ENCODE measurements around the gene CACNG6.

CACNG6 gene

GRCh38 chr19:54023191-54023590 lies 31.8 kb downstream of the CACNG6 start:
- H3K4me3 ChIP-seq (replicated peaks in 1 of 2; ENCODE audit: low read depth in 2 of 2, low read length in 2 of 2), result no peak overlapping the region
- no peak for TF ChIP-seq CTCF (IDR thresholded peaks at IDR 0.05; ENCODE audit: low read depth, low read length)
- DNase-seq (ENCODE audit: low read depth in 2 of 2), result no peak

- peak in 1 of 2 donors; percentile 24 for DNase-seq (ENCODE audit: low read depth in 2 of 2)
- TF ChIP-seq CTCF (IDR thresholded peaks at IDR 0.05; ENCODE audit: low read depth, low read length), result no peak
- H3K4me3 ChIP-seq (replicated peaks in 1 of 2; ENCODE audit: low read depth in 2 of 2, low read length in 2 of 2), result no peak overlapping the region
Observed at GRCh38 chr19:54024660-54025059, 33.2 kb downstream of the CACNG6 start.

GRCh38 chr19:54026656-54027055 lies 35.2 kb downstream of the CACNG6 start:
- TF ChIP-seq CTCF (IDR thresholded peaks at IDR 0.05; ENCODE audit: low read depth, low read length), result no peak
- H3K4me3 ChIP-seq (replicated peaks in 1 of 2; ENCODE audit: low read depth in 2 of 2, low read length in 2 of 2), result no peak overlapping the region
- no peak for DNase-seq (ENCODE audit: low read depth in 2 of 2)

- DNase-seq (ENCODE audit: low read depth in 2 of 2), result no peak
- TF ChIP-seq CTCF (IDR thresholded peaks at IDR 0.05; ENCODE audit: low read depth, low read length), result no peak
- H3K4me3 ChIP-seq (replicated peaks in 1 of 2; ENCODE audit: low read depth in 2 of 2, low read length in 2 of 2), result no peak overlapping the region
Observed at GRCh38 chr19:54029301-54029700, 37.9 kb downstream of the CACNG6 start.

GRCh38 chr19:54029930-54030490 lies 38.6 kb downstream of the CACNG6 start:
- DNase-seq (ENCODE audit: low read depth in 2 of 2), result peak; percentile 79 to 81
- peak; percentile 72 for TF ChIP-seq CTCF (IDR thresholded peaks at IDR 0.05; ENCODE audit: low read depth, low read length)
- H3K4me3 ChIP-seq (replicated peaks in 1 of 2; ENCODE audit: low read depth in 2 of 2, low read length in 2 of 2), result no peak overlapping the region

GRCh38 chr19:54030895-54031586 lies 39.6 kb downstream of the CACNG6 start:
- peak; percentile 49 for TF ChIP-seq CTCF (IDR thresholded peaks at IDR 0.05; ENCODE audit: low read depth, low read length)
- H3K4me3 ChIP-seq (replicated peaks in 1 of 2; ENCODE audit: low read depth in 2 of 2, low read length in 2 of 2), result no peak overlapping the region
- DNase-seq (ENCODE audit: low read depth in 2 of 2), result peak; percentile 41 to 48

Measured in cardiac fibroblast (primary cell).